HUES64 (cell line): Measurements from ENCODE around the gene LPCAT2.
A peak's percentile ranks its signal among the peaks of the same experiment; 100 is the strongest.

ENCODE experiments used
- H3K27ac ChIP-seq: 2 replicates; pipeline ENCODE4 v1.7.0; 2013; ENCODE audit warnings: low read depth, low read length, inconsistent platforms
- H3K27me3 ChIP-seq: 2 replicates; pipeline ENCODE4 v1.6.1; 2013; ENCODE audit warnings: mild to moderate bottlenecking, low read length; ENCODE audit not compliant: insufficient read depth
- H3K36me3 ChIP-seq: 2 replicates; pipeline ENCODE4 v1.6.1; 2013; ENCODE audit warnings: mild to moderate bottlenecking, low read length; ENCODE audit not compliant: insufficient read depth
- H3K4me1 ChIP-seq: 2 replicates; pipeline ENCODE4 v1.6.1; 2013; ENCODE audit warnings: mild to moderate bottlenecking, low read length, moderate library complexity; ENCODE audit not compliant: insufficient read depth
- H3K4me3 ChIP-seq: 2 replicates; pipeline ENCODE4 v1.5.1; 2013; ENCODE audit warnings: mild to moderate bottlenecking, low read length, moderate library complexity
- H3K9ac ChIP-seq: 2 replicates; pipeline ENCODE4 v1.6.1; 2013; ENCODE audit warnings: mild to moderate bottlenecking, low read depth, low read length
- H3K9me3 ChIP-seq: 2 replicates; pipeline ENCODE4 v1.6.1; 2013; ENCODE audit warnings: low read depth, low read length; ENCODE audit not compliant: insufficient read depth
- WGBS: fragments of 150-250, 120-280 bp; methylation state at CpG from one replicate; pipeline ENCODE4 v1.1.7; 2013; ENCODE audit warnings: missing lambda C conversion rate; 5-methylcytosine and 5-hydroxymethylcytosine counted together

LPCAT2 gene

DNA sequence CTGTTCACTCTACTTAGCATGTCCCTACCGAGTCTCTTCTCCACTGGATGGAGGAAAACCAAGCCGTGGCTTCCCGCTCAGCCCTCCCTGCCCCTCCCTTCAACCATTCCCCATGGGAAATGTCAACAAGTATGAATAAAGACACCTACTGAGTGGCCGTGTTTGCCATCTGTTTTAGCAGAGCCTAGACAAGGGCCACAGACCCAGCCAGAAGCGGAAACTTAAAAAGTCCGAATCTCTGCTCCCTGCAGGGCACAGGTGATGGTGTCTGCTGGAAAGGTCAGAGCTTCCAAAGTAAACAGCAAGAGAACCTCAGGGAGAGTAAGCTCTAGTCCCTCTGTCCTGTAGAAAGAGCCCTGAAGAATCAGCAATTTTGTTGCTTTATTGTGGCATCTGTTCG, 2.8 kb upstream of the LPCAT2 start:
- Histone ChIP-seq H3K9ac (no peak overlapping the region), H3K27ac (no peak overlapping the region), H3K4me3 (no peak overlapping the region), H3K4me1 (peaks cover 6% of the 10 kb centered on the region), H3K36me3 (peaks cover 41% of the 10 kb centered on the region), H3K27me3 (peaks cover 8% of the 10 kb centered on the region; the same call in 1 of the 2 replicates), H3K9me3 (no peaks in the 10 kb centered on the region)
- WGBS, result 86% methylated on average over 7 of the region's 7 CpGs

- H3K27ac ChIP-seq, result no peak overlapping the region
- H3K9ac ChIP-seq, result no peak overlapping the region
- peaks cover 8% of the 10 kb centered on the region; the same call in 1 of the 2 replicates for H3K27me3 ChIP-seq
- H3K4me1 ChIP-seq, result peaks cover 6% of the 10 kb centered on the region
- 79% methylated on average over 4 of the region's 4 CpGs for WGBS
- peaks cover 41% of the 10 kb centered on the region for H3K36me3 ChIP-seq
- no peak overlapping the region for H3K4me3 ChIP-seq
- peaks cover 2% of the 10 kb centered on the region; the same call in 1 of the 2 replicates for H3K9me3 ChIP-seq
Measured at GRCh38 chr16:55506708-55507107, 2.2 kb upstream of the LPCAT2 start.

DNA sequence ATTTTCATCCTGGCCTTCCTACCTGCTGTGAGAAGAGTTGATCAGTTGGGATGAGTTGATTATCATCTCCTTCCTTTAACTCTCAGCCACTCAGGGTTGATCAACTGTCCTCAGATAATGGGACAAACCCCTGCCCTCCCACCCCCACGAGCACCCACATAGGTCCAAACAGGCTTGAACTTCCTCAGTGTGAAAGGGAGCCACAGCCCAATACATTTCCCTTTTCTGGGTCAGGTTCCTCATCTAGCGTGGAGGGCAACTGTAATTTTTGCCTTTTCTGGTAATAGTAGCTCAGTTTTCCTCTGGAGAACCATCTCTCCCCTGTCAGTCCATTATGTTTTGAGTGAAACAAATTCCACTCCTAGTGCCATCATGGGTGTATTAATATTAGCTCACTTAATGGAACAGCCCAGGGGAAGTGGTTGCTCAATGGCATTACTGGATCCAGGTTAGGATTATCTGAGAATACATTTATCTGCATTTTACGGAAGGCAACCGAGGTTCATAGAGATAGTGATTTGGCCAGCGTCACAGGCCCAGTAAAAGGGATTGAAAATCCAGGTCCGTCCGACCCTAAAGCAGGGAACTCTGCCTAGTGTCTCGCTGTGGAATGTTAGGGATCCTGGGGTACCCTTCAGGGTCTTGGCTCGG, 476 bp upstream of the LPCAT2 start:
- peaks cover 8% of the 10 kb centered on the region; the same call in 1 of the 2 replicates for H3K27me3 ChIP-seq
- H3K36me3 ChIP-seq, result peaks cover 35% of the 10 kb centered on the region
- H3K9ac ChIP-seq, result no peak overlapping the region
- peaks cover 6% of the 10 kb centered on the region for H3K4me1 ChIP-seq
- H3K4me3 ChIP-seq, result peak overlapping the region; percentile 73; the same call in 1 of the 2 replicates
- H3K9me3 ChIP-seq, result peaks cover 17% of the 10 kb centered on the region
- H3K27ac ChIP-seq, result no peak overlapping the region
- 77% methylated on average over 9 of the region's 9 CpGs for WGBS

DNA sequence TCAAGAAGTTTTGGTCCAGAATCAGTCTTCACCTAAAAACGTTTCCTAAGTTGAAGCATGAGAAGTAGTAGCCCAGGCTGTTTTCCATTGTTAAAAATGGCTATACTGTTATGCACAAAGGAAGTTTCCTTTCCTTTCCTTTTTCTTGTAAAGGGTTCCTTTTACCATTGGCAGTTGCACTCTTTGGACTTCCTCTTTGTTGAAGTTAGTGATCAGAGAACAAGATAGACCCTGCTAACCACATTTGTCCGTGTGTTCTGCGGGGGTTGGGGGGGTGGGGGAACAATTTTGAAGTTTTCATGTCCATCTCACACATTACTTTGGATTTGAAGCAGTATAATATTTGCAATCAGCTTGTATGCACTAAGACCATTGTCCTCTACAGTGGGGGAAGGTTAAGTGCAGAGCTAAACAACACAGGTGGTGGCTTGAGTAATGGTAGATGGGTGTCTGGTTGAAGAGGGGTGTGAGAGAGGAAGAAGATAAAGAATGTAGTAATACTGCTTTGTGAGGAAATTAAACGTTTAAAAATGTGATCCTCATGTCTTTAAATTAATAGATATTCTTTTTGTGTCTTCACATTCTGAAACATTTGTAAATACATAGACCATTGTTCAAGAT, 1.4 kb downstream of the LPCAT2 start:
- Histone ChIP-seq H3K9me3 (peaks cover 21% of the 10 kb centered on the region), H3K27me3 (peaks cover 8% of the 10 kb centered on the region; the same call in 1 of the 2 replicates), H3K4me3 (peak overlapping the region; percentile 73), H3K36me3 (peaks cover 22% of the 10 kb centered on the region; the same call in 1 of the 2 replicates), H3K4me1 (peaks cover 6% of the 10 kb centered on the region), H3K9ac (no peak overlapping the region), H3K27ac (no peak overlapping the region)
- 86% methylated on average over 2 of the region's 4 CpGs for WGBS

- Histone ChIP-seq H3K36me3 (0 out of 2 replicates have a peak, but pooled peaks cover 8% of the 10 kb centered on the region), H3K4me1 (peaks cover 6% of the 10 kb centered on the region), H3K27me3 (peaks cover 8% of the 10 kb centered on the region; the same call in 1 of the 2 replicates), H3K27ac (no peak overlapping the region), H3K4me3 (no peak overlapping the region), H3K9ac (no peak overlapping the region), H3K9me3 (peaks cover 22% of the 10 kb centered on the region)
- 98% methylated on average over 1 of the region's 1 CpG for WGBS
Measured at GRCh38 chr16:55512941-55513340, 4.1 kb downstream of the LPCAT2 start.

- Histone ChIP-seq H3K9me3 (peaks cover 22% of the 10 kb centered on the region), H3K4me1 (peaks cover 6% of the 10 kb centered on the region), H3K4me3 (no peak overlapping the region), H3K27ac (no peak overlapping the region), H3K9ac (no peak overlapping the region), H3K27me3 (peaks cover 8% of the 10 kb centered on the region; the same call in 1 of the 2 replicates), H3K36me3 (0 out of 2 replicates have a peak, but pooled peaks cover 8% of the 10 kb centered on the region)
- WGBS, result 86% methylated on average over 4 of the region's 5 CpGs
Measured at GRCh38 chr16:55513616-55514015, 4.7 kb downstream of the LPCAT2 start.

GRCh38 chr16:55515111-55515510, 6.2 kb downstream of the LPCAT2 start:
- WGBS, result no CpG with 5 or more reads among the region's 1 CpG
- peaks cover 4% of the 10 kb centered on the region; the same call in 1 of the 2 replicates for H3K27me3 ChIP-seq
- H3K9ac ChIP-seq, result no peak overlapping the region
- H3K9me3 ChIP-seq, result peaks cover 23% of the 10 kb centered on the region
- no peak overlapping the region for H3K4me3 ChIP-seq
- no peak overlapping the region for H3K27ac ChIP-seq
- peaks cover under 1% of the 10 kb centered on the region for H3K4me1 ChIP-seq
- H3K36me3 ChIP-seq, result 0 out of 2 replicates have a peak, but pooled peaks cover 8% of the 10 kb centered on the region

DNA sequence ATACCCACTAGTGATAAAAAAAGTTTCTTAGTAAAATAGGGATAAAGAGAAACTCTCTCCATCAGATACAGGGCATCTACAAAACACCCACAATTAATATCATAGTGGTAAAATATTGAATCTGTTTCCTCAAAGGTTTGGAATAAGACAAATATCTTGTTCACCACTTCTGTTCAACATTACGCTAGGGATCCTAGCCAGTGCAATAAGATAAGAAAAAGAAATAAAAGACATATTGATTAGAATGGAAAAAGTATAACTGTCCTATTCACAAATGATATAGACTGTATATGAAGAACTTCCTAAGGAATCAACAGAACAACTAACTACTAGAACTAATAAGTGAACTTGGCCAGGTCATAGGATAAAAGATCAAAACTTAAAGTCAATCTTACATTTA, 12.9 kb downstream of the LPCAT2 start:
- no peak overlapping the region for H3K27ac ChIP-seq
- no CpG with 5 or more reads among the region's 1 CpG for WGBS
- H3K9me3 ChIP-seq, result peaks cover 22% of the 10 kb centered on the region; the same call in 1 of the 2 replicates
- no peak overlapping the region for H3K4me3 ChIP-seq
- H3K27me3 ChIP-seq, result no peaks in the 10 kb centered on the region
- no peaks in the 10 kb centered on the region; the same call in 1 of the 2 replicates for H3K36me3 ChIP-seq
- no peak overlapping the region for H3K9ac ChIP-seq
- H3K4me1 ChIP-seq, result 0 out of 2 replicates have a peak, but pooled peaks cover 5% of the 10 kb centered on the region

- no CpG with 5 or more reads among the region's 2 CpGs for WGBS
- no peak overlapping the region for H3K9ac ChIP-seq
- 0 out of 2 replicates have a peak, but pooled peaks cover 5% of the 10 kb centered on the region for H3K4me1 ChIP-seq
- H3K27me3 ChIP-seq, result no peaks in the 10 kb centered on the region
- H3K4me3 ChIP-seq, result no peak overlapping the region
- H3K9me3 ChIP-seq, result peaks cover 12% of the 10 kb centered on the region; the same call in 1 of the 2 replicates
- H3K36me3 ChIP-seq, result peaks cover 12% of the 10 kb centered on the region; the same call in 1 of the 2 replicates
- no peak overlapping the region for H3K27ac ChIP-seq
Measured at GRCh38 chr16:55526441-55526840, 17.6 kb downstream of the LPCAT2 start.

DNA sequence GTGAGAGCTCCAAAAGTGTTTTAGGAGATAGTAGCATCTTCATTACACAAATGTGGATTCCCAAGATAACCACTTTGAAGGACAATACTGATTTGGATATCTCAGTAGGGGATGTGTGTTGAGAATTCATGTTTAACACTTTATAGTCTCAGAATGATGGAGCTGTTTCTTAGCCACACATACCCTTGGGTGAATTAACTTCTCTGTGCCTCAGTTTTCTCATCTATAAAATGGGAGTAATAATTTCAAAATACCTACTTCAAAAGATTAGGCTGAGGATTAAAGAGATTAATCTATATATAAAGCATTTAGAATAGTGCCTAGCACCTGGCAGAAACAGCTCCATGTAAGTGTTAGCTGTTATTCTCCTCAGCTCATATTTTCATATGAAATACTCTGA, 19.0 kb downstream of the LPCAT2 start:
- Histone ChIP-seq H3K4me3 (no peak overlapping the region), H3K4me1 (0 out of 2 replicates have a peak, but pooled peaks cover 5% of the 10 kb centered on the region), H3K9ac (no peak overlapping the region), H3K27ac (no peak overlapping the region), H3K27me3 (no peaks in the 10 kb centered on the region), H3K36me3 (peaks cover 14% of the 10 kb centered on the region; the same call in 1 of the 2 replicates), H3K9me3 (no peaks in the 10 kb centered on the region)

GRCh38 chr16:55529018-55529417, 20.1 kb downstream of the LPCAT2 start:
- no peaks in the 10 kb centered on the region for H3K9me3 ChIP-seq
- no peak overlapping the region for H3K27ac ChIP-seq
- no peak overlapping the region for H3K9ac ChIP-seq
- 88% methylated on average over 2 of the region's 2 CpGs for WGBS
- H3K4me3 ChIP-seq, result no peak overlapping the region
- peaks cover 14% of the 10 kb centered on the region; the same call in 1 of the 2 replicates for H3K36me3 ChIP-seq
- 0 out of 2 replicates have a peak, but pooled peaks cover 5% of the 10 kb centered on the region for H3K4me1 ChIP-seq
- no peaks in the 10 kb centered on the region for H3K27me3 ChIP-seq
